ENCODE data around the gene SLC24A3. TPM values are rescaled to one million over a fixed set of nuclear protein-coding genes. Genes with fewer than 3 reads are reported as not detected.

SLC24A3 gene
- total and polyA plus RNA-seq, 2 of the 13 experiments (the other 11 are each of a cell fraction or from before 2014, with no cell fraction given), result not detected

DNA sequence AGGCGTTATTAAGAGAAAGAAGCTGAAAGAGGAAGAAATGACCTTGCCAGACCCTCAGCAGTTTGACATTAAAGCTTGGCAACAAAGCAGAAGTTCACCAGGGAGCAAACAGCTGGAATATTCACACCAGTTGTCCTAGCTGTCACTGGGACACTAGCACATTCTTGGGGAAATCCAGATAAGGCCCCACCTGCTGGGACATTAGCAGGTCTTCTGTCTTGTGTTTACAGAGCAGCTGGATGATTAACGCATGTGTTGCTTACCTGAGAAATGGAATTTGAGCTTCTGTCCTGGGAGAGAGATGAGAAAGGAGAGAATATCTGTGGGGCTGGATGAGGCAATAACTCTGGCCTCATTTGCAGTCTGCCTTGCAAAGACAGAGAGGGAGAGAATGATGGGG, 408.0 kb downstream of the SLC24A3 start (continued):
- TF ChIP-seq, protein P1, sequence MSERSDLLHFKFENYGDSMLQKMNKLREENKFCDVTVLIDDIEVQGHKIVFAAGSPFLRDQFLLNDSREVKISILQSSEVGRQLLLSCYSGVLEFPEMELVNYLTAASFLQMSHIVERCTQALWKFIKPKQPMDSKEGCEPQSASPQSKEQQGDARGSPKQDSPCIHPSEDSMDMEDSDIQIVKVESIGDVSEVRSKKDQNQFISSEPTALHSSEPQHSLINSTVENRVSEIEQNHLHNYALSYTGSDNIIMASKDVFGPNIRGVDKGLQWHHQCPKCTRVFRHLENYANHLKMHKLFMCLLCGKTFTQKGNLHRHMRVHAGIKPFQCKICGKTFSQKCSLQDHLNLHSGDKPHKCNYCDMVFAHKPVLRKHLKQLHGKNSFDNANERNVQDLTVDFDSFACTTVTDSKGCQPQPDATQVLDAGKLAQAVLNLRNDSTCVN (CRISPR knock-in tag; IDR thresholded peaks at IDR 0.05; ENCODE audit: borderline replicate concordance), result no peak
- TF ChIP-seq ZBTB42 (CRISPR knock-in tag; IDR thresholded peaks at IDR 0.05), result no peak
- TF ChIP-seq, protein P2, sequence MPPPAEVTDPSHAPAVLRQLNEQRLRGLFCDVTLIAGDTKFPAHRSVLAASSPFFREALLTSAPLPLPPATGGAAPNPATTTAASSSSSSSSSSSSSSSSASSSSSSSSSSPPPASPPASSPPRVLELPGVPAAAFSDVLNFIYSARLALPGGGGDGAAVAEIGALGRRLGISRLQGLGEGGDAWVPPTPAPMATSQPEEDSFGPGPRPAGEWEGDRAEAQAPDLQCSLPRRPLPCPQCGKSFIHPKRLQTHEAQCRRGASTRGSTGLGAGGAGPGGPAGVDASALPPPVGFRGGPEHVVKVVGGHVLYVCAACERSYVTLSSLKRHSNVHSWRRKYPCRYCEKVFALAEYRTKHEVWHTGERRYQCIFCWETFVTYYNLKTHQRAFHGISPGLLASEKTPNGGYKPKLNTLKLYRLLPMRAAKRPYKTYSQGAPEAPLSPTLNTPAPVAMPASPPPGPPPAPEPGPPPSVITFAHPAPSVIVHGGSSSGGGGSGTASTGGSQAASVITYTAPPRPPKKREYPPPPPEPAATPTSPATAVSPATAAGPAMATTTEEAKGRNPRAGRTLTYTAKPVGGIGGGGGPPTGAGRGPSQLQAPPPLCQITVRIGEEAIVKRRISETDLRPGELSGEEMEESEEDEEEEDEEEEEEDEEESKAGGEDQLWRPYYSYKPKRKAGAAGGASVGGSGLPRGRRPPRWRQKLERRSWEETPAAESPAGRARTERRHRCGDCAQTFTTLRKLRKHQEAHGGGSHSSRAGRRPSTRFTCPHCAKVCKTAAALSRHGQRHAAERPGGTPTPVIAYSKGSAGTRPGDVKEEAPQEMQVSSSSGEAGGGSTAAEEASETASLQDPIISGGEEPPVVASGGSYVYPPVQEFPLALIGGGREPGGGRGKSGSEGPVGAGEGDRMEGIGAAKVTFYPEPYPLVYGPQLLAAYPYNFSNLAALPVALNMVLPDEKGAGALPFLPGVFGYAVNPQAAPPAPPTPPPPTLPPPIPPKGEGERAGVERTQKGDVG (CRISPR knock-in tag; IDR thresholded peaks at IDR 0.05; ENCODE audit: borderline replicate concordance), result no peak
- no peak for TF ChIP-seq ZNF138 (CRISPR knock-in tag; IDR thresholded peaks at IDR 0.05; ENCODE audit: low read depth)
- TF ChIP-seq ZSCAN25 (CRISPR knock-in tag; IDR thresholded peaks at IDR 0.05), result no peak
- no peak for TF ChIP-seq WIZ (CRISPR knock-in tag; IDR thresholded peaks at IDR 0.05)
- TF ChIP-seq, protein P3, sequence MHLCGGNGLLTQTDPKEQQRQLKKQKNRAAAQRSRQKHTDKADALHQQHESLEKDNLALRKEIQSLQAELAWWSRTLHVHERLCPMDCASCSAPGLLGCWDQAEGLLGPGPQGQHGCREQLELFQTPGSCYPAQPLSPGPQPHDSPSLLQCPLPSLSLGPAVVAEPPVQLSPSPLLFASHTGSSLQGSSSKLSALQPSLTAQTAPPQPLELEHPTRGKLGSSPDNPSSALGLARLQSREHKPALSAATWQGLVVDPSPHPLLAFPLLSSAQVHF (CRISPR knock-in tag; IDR thresholded peaks at IDR 0.05), result no peak
- no peak for TF ChIP-seq ZNF878 (CRISPR knock-in tag; IDR thresholded peaks at IDR 0.05)
- TF ChIP-seq ATRX (CRISPR knock-in tag; IDR thresholded peaks at IDR 0.05; ENCODE audit: borderline replicate concordance), result no peak
- 0 out of 2 replicates have a peak, but pooled peaks have one; percentile 55 for TF ChIP-seq ZNF644 (CRISPR knock-in tag; IDR thresholded peaks at IDR 0.05; ENCODE audit: low read depth)
- no peak for TF ChIP-seq TEF (CRISPR knock-in tag; IDR thresholded peaks at IDR 0.05)
- TF ChIP-seq FOXA3 (CRISPR knock-in tag; IDR thresholded peaks at IDR 0.05), result peak; percentile 71; the same call in 1 of the 2 replicates
- no peak for TF ChIP-seq MXD1 (CRISPR knock-in tag; IDR thresholded peaks at IDR 0.05)
- no peak for TF ChIP-seq BRD4 (CRISPR knock-in tag; IDR thresholded peaks at IDR 0.05)
- TF ChIP-seq ZNF30 (CRISPR knock-in tag; IDR thresholded peaks at IDR 0.05), result no peak
- no peak for TF ChIP-seq ZNF605 (CRISPR knock-in tag; IDR thresholded peaks at IDR 0.05)
- TF ChIP-seq ZNF615 (CRISPR knock-in tag; IDR thresholded peaks at IDR 0.05; ENCODE audit: borderline replicate concordance), result no peak
- no peak for TF ChIP-seq GTF3A (CRISPR knock-in tag; conservative IDR thresholded peaks at IDR 0.05)
- TF ChIP-seq ZNF788 (CRISPR knock-in tag; IDR thresholded peaks at IDR 0.05; ENCODE audit: borderline replicate concordance), result 0 out of 2 replicates have a peak, but pooled peaks have one; percentile 37
- no peak for TF ChIP-seq SRSF4 (IDR thresholded peaks at IDR 0.05; ENCODE audit: low read depth, low read length, poor library complexity, severe bottlenecking)
- no peak; the same call in 1 of the 2 replicates for TF ChIP-seq ELF1 (CRISPR knock-in tag; IDR thresholded peaks at IDR 0.05)
- no peak for TF ChIP-seq ZNF549 (CRISPR knock-in tag; IDR thresholded peaks at IDR 0.05)
- TF ChIP-seq TEAD2 (CRISPR knock-in tag; IDR thresholded peaks at IDR 0.05), result no peak
- no peak for TF ChIP-seq NR2F1 (CRISPR knock-in tag; IDR thresholded peaks at IDR 0.05)
